GM18868 (cell line): Measurements from ENCODE around the gene UGT1A9.

Experiments used
- ATAC-seq: cut with Tn5 transposase; IDR thresholded peaks from one replicate; pipeline ENCODE4 v1.9.1; 2021; ENCODE audit warnings: mild to moderate bottlenecking, moderate library complexity; ENCODE audit not compliant: unreplicated experiment

Gene UGT1A9

GRCh38 chr2:233813236-233814055 is 141.7 kb downstream of the UGT1A9 start:
- no peak for ATAC-seq

GRCh38 chr2:233814056-233814835 is 142.5 kb downstream of the UGT1A9 start:
- ATAC-seq, result no peak

GRCh38 chr2:233815861-233816260 is 144.2 kb downstream of the UGT1A9 start:
- no peak for ATAC-seq

GRCh38 chr2:233816334-233816733 is 144.6 kb downstream of the UGT1A9 start:
- ATAC-seq, result no peak

GRCh38 chr2:233816771-233817170 is 145.1 kb downstream of the UGT1A9 start:
- ATAC-seq, result no peak

- ATAC-seq, result no peak
Measured at GRCh38 chr2:233817361-233817911, 145.7 kb downstream of the UGT1A9 start.

GRCh38 chr2:233817995-233818638 is 146.4 kb downstream of the UGT1A9 start:
- ATAC-seq, result no peak

GRCh38 chr2:233818639-233819621 is 147.2 kb downstream of the UGT1A9 start:
- ATAC-seq, result no peak

GRCh38 chr2:233819884-233820773 is 148.4 kb downstream of the UGT1A9 start:
- no peak for ATAC-seq

- no peak for ATAC-seq
Measured at GRCh38 chr2:233820774-233821105, 149.0 kb downstream of the UGT1A9 start.

- ATAC-seq, result no peak
Measured at GRCh38 chr2:233821196-233821595, 149.5 kb downstream of the UGT1A9 start.

- ATAC-seq, result no peak
Measured at GRCh38 chr2:233821709-233822100, 150.0 kb downstream of the UGT1A9 start.

GRCh38 chr2:233822101-233822771 is 150.5 kb downstream of the UGT1A9 start:
- no peak for ATAC-seq
